A549 (cell line): Measurements from ENCODE around the gene BCDIN3D. TPM values are rescaled to one million over a fixed set of nuclear protein-coding genes. Genes with fewer than 3 reads are reported as not detected.

Source experiments
- ATAC-seq, 2 experiments: fragments of 200-7000 bp in 1 of 2; fragments of >200 bp in 1 of 2; cut with Nextera tagmentation in 1 of 2; cut with Tn5 transposase in 1 of 2; 3 replicates each; pipeline versions ENCODE4 v1.8.0 to v1.9.1; 2018 to 2020; ENCODE audit warnings: mild to moderate bottlenecking in 1 of 2, moderate library complexity in 1 of 2
- CTCF ChIA-PET: fragments of 300-600 bp; sonication (Branson Sonifier 250); formaldehyde crosslinking; extraction: SDS; loops from one replicate; lab custom pipeline; 2021; ENCODE audit warnings: antibody characterized with exemption, inconsistent platforms; lab: Yijun Ruan, JAX
- POLR2A ChIA-PET: fragments of 350-600 bp; formaldehyde crosslinking; extraction: SDS; loops from one replicate; lab custom pipeline; 2021; ENCODE audit warnings: antibody characterized with exemption, inconsistent platforms; lab: Yijun Ruan, JAX
- DNase-seq, 2 experiments: peaks; one replicate each; pipeline versions ENCODE4 v3.0.0 to v3.0.0-alpha.2; 2011 to 2016; ENCODE audit warnings: low read depth in 1 of 2, low spot score in 1 of 2
- FAIRE-seq: peaks from 2 replicates; lab custom pipeline; 2011; peaks lifted over from hg19 to GRCh38; lab: Jason Lieb, UNC
- H3K27ac ChIP-seq, 2 experiments: fragments of >200 bp; sonication (Bioruptor Twin); formaldehyde crosslinking; 3 replicates each; pipeline ENCODE4 v1.5.1; 2016 to 2017
- H3K4me1 ChIP-seq: fragments of >200 bp; sonication (Bioruptor Twin); formaldehyde crosslinking; 3 replicates; pipeline ENCODE4 v1.6.1; 2016
- H3K4me2 ChIP-seq: fragments of >200 bp; sonication (Bioruptor Twin); formaldehyde crosslinking; 3 replicates; pipeline ENCODE4 v1.6.1; 2016
- H3K4me3 ChIP-seq: fragments of >200 bp; sonication (Bioruptor Twin); formaldehyde crosslinking; 3 replicates; pipeline ENCODE4 v1.5.1; 2016
- H3K9me3 ChIP-seq: fragments of >200 bp; sonication (Bioruptor Twin); formaldehyde crosslinking; 3 replicates; pipeline ENCODE4 v1.6.1; 2016
- CBX2 ChIP-seq: fragments of 200-600 bp; sonication (generic); IDR thresholded peaks from 2 replicates; pipeline ENCODE4 v1.6.1; 2016; ENCODE audit warnings: low read depth, mild to moderate bottlenecking, borderline replicate concordance
- CBX8 ChIP-seq: fragments of 200-600 bp; sonication (generic); IDR thresholded peaks from 2 replicates; pipeline ENCODE4 v1.6.1; 2016
- CEBPB ChIP-seq, 2 experiments: fragments of >200 bp in 1 of 2; sonication (Bioruptor Twin) in 1 of 2; formaldehyde crosslinking in 1 of 2; IDR thresholded peaks; 2 replicates each; pipeline ENCODE4 v1.6.1; 2012 to 2016
- CHD2 ChIP-seq: fragments of 150-350 bp; IDR thresholded peaks from 2 replicates; pipeline ENCODE4 v1.6.1; 2014; ENCODE audit warnings: low read length; ENCODE audit not compliant: partially characterized antibody
- ELK1 ChIP-seq: fragments of 150-350 bp; IDR thresholded peaks from 2 replicates; pipeline ENCODE4 v1.6.1; 2014; ENCODE audit warnings: low read depth, mild to moderate bottlenecking, low read length
- EP300 ChIP-seq, 2 experiments: fragments of >200 bp; sonication (Bioruptor Twin); formaldehyde crosslinking; IDR thresholded peaks; 2 replicates in 1 of 2; 3 replicates in 1 of 2; pipeline ENCODE4 v1.6.1; 2016 to 2017
- FOSB ChIP-seq: fragments of 250-450 bp; sonication (Bioruptor Pico); IDR thresholded peaks from 2 replicates; pipeline ENCODE4 v1.5.0; 2020; ENCODE audit warnings: mild to moderate bottlenecking, moderate library complexity
- FOXS1 ChIP-seq: fragments of 250-450 bp; sonication (Bioruptor Pico); IDR thresholded peaks from 2 replicates; pipeline ENCODE4 v1.5.0; 2020; ENCODE audit warnings: mild to moderate bottlenecking, moderate library complexity
- HOXB13 ChIP-seq: fragments of 250-450 bp; sonication (Bioruptor Pico); IDR thresholded peaks from 2 replicates; pipeline ENCODE4 v1.5.0; 2020; ENCODE audit warnings: low read depth, mild to moderate bottlenecking, moderate library complexity
- JUN ChIP-seq, 2 experiments: fragments of >200 bp; sonication (Bioruptor Twin); formaldehyde crosslinking; IDR thresholded peaks; 2 replicates in 1 of 2; 3 replicates in 1 of 2; pipeline ENCODE4 v1.6.1; 2016 to 2017
- MAZ ChIP-seq: fragments of 150-350 bp; IDR thresholded peaks from 2 replicates; pipeline ENCODE4 v1.6.1; 2014; ENCODE audit warnings: antibody characterized with exemption, low read depth, low read length, borderline replicate concordance
- MYC ChIP-seq: IDR thresholded peaks from 2 replicates; pipeline ENCODE4 v1.6.1; 2012; ENCODE audit warnings: mild to moderate bottlenecking, inconsistent platforms, low read length, improper control_type of control experiment, borderline replicate concordance
- NFE2L2 ChIP-seq: fragments of 150-350 bp; conservative IDR thresholded peaks from 2 replicates; pipeline ENCODE4 v1.6.1; 2014; ENCODE audit warnings: low read length
- PBX3 ChIP-seq: IDR thresholded peaks from 2 replicates; pipeline ENCODE4 v1.6.1; 2012
- POLR2AphosphoS2 ChIP-seq: conservative IDR thresholded peaks from 2 replicates; pipeline ENCODE4 v1.6.1; 2012; ENCODE audit warnings: low read length, improper control_type of control experiment, inconsistent platforms
- SMC3 ChIP-seq: fragments of >200 bp; sonication (Bioruptor Twin); formaldehyde crosslinking; IDR thresholded peaks from 3 replicates; pipeline ENCODE4 v1.6.1; 2018; ENCODE audit warnings: inconsistent platforms
- SREBF2 ChIP-seq: fragments of 450-650 bp; IDR thresholded peaks from 2 replicates; pipeline ENCODE4 v1.6.1; 2014; ENCODE audit warnings: mild to moderate bottlenecking, moderate library complexity
- ZFP36 ChIP-seq: fragments of 450-650 bp; IDR thresholded peaks from 2 replicates; pipeline ENCODE4 v1.6.1; 2014; ENCODE audit warnings: borderline replicate concordance; ENCODE audit not compliant: partially characterized antibody
- ZNF302 ChIP-seq: fragments of 250-450 bp; sonication (Bioruptor Pico); IDR thresholded peaks from 2 replicates; pipeline ENCODE4 v1.9.0; 2021; ENCODE audit warnings: inconsistent platforms, mild to moderate bottlenecking, moderate library complexity
- ZSCAN20 ChIP-seq: fragments of 250-450 bp; sonication (Bioruptor Pico); IDR thresholded peaks from 2 replicates; pipeline ENCODE4 v1.8.0; 2022; ENCODE audit warnings: mild to moderate bottlenecking, moderate library complexity
- WGBS: methylation state at CpG from one replicate; pipeline ENCODE4 v1.1.6; 2017; ENCODE audit errors: missing lambda C conversion rate; 5-methylcytosine and 5-hydroxymethylcytosine counted together
- polyA plus RNA-seq, 4 experiments: library from polyadenylated mRNA; depleted of rRNA in 3 of 4; stranded (reverse); fragments of >200 nt; fragmentation: RNase III in 1 of 4; extraction: RNeasy Plus Mini Kit Qiagen cat#74134 plus additional on column Dnase treatment in 1 of 4; gene quantifications; 2 replicates in 3 of 4; 3 replicates in 1 of 4; pipeline ENCODE4 v1.2.3, GENCODE V29; 2011 to 2017
- TF ChIP-seq, protein P1 (sequence below): fragments of >200 bp; sonication (Bioruptor Twin); formaldehyde crosslinking; IDR thresholded peaks from 3 replicates; pipeline ENCODE4 v1.5.1; 2016
- TF ChIP-seq, protein P2 (sequence below): fragments of 250-450 bp; sonication (Bioruptor Pico); IDR thresholded peaks from 2 replicates; pipeline ENCODE4 v1.5.0; 2020; ENCODE audit warnings: low read depth, mild to moderate bottlenecking, moderate library complexity
- TF ChIP-seq, protein P3 (sequence below): IDR thresholded peaks from 2 replicates; pipeline ENCODE4 v1.6.1; 2012; ENCODE audit warnings: low read depth, borderline replicate concordance

Gene BCDIN3D
- polyA plus RNA-seq, 2 of the 4 experiments (the other 2 are of a cell fraction): 4.2 to 5.8 TPM

DNA sequence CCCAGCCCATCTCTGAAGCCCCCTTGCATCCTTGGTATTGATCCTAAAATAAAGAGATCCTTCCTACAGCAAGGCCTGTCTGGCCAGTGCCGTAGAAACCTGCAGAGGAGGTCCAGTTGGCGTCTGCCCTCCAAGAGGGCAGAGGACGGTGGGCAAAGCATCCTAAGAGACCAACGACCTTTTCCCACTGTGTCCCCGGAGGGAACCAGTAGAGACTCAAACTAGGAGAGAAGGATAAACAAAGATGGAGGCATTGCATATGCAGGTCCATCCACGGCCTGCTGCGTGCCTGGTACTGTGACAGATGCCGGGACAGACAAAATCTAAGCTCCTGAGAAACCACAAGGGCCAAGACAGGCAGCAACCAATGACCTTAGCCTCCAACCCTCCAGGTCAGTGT lies 18.5 kb downstream of the BCDIN3D start:
- H3K27ac ChIP-seq: no peak overlapping the region
- H3K4me1 ChIP-seq: peaks cover 16% of the 10 kb centered on the region; the same call in 2 of the 3 replicates
- ChIA-PET CTCF (interaction anchor here (0.7 to 2.6 kb wide), 3 partner anchors 14 to 84 kb away, joined by 3 to 8 read pairs (median 3); partner anchors contain the start of gene TMBIM6), POLR2A (no interaction called here)
- FAIRE-seq (no peak), ATAC-seq (no peak), DNase-seq (no peak)
- WGBS: 85% methylated on average over 8 of the region's 8 CpGs
- no peak overlapping the region for H3K4me2 ChIP-seq
- TF ChIP-seq EP300 (IDR thresholded peaks at IDR 0.05) (no peak), FOXS1 (CRISPR knock-in tag) (no peak), SMC3 (no peak), MYC (no peak), POLR2AphosphoS2 (no peak), ZNF302 (CRISPR knock-in tag) (no peak), MAZ (no peak), ELK1 (no peak), HOXB13 (CRISPR knock-in tag) (no peak), CBX2 (no peak), CBX8 (no peak)
- no peaks in the 10 kb centered on the region for H3K9me3 ChIP-seq
- H3K4me3 ChIP-seq: no peak overlapping the region

DNA sequence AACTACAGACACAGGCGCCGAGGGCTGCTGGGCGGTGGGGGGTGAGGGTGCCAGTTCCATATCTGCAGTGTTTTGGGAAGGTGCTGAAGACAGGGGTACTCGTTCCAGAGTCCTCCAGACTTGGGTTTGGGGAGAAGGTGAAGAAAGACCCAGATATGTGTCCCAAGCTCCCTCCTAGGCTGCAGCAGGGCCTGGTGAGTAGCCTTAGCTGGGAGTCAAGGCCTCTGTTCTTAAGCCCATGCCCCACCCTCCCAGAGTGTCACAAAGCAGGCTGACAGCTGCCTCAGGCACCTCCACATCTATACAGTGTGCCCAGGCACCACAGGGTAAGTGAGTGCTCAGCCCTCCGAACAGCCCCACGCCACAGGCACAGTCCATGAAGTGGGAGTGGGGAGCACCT lies 19.0 kb downstream of the BCDIN3D start:
- no peak overlapping the region for H3K4me3 ChIP-seq
- ChIA-PET CTCF (interaction anchor here (1.0 kb wide), 1 partner anchor 14 kb away, joined by 3 read pairs; no protein-coding TSS in a partner anchor), POLR2A (no interaction called here)
- no peak overlapping the region for H3K4me2 ChIP-seq
- FAIRE-seq: no peak
- H3K9me3 ChIP-seq: no peaks in the 10 kb centered on the region
- TF ChIP-seq JUN (IDR thresholded peaks at IDR 0.05) (no peak), CHD2 (no peak), CEBPB (IDR thresholded peaks at IDR 0.05) (no peak), POLR2AphosphoS2 (no peak), FOSB (CRISPR knock-in tag) (no peak), PBX3 (no peak), ZFP36 (no peak), NFE2L2 (no peak), CBX8 (no peak), SREBF2 (no peak), ZSCAN20 (no peak)
- TF ChIP-seq, protein P1, sequence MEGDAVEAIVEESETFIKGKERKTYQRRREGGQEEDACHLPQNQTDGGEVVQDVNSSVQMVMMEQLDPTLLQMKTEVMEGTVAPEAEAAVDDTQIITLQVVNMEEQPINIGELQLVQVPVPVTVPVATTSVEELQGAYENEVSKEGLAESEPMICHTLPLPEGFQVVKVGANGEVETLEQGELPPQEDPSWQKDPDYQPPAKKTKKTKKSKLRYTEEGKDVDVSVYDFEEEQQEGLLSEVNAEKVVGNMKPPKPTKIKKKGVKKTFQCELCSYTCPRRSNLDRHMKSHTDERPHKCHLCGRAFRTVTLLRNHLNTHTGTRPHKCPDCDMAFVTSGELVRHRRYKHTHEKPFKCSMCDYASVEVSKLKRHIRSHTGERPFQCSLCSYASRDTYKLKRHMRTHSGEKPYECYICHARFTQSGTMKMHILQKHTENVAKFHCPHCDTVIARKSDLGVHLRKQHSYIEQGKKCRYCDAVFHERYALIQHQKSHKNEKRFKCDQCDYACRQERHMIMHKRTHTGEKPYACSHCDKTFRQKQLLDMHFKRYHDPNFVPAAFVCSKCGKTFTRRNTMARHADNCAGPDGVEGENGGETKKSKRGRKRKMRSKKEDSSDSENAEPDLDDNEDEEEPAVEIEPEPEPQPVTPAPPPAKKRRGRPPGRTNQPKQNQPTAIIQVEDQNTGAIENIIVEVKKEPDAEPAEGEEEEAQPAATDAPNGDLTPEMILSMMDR: no peak
- TF ChIP-seq, protein P2, sequence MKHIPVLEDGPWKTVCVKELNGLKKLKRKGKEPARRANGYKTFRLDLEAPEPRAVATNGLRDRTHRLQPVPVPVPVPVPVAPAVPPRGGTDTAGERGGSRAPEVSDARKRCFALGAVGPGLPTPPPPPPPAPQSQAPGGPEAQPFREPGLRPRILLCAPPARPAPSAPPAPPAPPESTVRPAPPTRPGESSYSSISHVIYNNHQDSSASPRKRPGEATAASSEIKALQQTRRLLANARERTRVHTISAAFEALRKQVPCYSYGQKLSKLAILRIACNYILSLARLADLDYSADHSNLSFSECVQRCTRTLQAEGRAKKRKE (CRISPR knock-in tag): no peak
- TF ChIP-seq, protein P3, sequence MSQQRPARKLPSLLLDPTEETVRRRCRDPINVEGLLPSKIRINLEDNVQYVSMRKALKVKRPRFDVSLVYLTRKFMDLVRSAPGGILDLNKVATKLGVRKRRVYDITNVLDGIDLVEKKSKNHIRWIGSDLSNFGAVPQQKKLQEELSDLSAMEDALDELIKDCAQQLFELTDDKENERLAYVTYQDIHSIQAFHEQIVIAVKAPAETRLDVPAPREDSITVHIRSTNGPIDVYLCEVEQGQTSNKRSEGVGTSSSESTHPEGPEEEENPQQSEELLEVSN: no peak
- WGBS: 92% methylated on average over 6 of the region's 6 CpGs
- peaks cover 12% of the 10 kb centered on the region; the same call in 2 of the 3 replicates for H3K4me1 ChIP-seq
- H3K27ac ChIP-seq: no peak overlapping the region
- no peak for ATAC-seq
- DNase-seq: no peak
